Raji (cell line): ENCODE data around the gene PRR33.

Experiments used
- POLR2A ChIP-seq: IDR thresholded peaks from 2 replicates; pipeline ENCODE4 v1.6.1; 2011; ENCODE audit warnings: low read depth, low read length, control low read depth; ENCODE audit not compliant: insufficient read depth

Gene PRR33

DNA sequence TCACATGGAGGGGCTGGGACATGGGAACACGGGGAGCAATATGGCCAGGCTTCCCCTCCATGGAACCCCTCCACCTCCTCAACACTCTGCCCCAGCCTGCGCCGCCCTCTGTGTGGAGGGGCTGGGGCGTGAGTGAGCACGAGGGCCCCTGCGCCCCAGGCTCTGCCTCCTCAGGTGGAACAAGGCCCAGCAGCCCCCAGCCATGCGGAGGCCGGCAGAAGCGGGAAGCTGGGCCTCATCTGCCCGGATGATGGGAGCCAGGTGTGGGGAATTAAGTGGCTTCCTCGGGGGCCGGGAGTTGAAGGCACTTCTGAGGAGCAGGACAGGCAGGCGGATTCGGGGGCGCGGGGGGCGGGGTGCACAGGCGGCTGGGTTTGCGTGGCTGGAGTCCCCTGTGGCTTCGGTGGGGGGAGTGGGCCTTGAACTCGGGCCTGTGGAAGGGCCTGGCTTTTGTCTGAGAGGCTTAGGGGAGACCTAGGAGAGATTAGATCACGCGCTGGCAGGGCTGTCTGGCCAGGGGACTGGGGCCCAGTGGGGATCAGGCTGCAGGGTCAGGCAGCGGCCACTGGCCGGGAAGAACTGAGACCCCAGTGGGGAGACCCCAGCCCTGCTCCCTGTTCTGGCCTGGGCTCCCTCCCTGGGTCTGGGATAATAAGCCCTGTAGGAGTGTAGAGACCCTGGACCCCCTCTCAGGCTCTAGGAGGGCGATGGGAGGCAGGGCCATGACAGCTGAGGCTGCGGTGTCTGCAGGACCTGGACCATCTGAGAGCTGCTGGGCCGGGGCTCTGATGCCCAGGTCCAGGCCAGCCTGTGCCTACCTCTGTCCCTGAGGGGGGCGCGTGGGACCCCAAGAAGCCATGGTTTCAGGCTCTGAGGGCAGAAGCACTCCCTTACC is 13.3 kb downstream of the PRR33 start:
- no peak for TF ChIP-seq POLR2A

DNA sequence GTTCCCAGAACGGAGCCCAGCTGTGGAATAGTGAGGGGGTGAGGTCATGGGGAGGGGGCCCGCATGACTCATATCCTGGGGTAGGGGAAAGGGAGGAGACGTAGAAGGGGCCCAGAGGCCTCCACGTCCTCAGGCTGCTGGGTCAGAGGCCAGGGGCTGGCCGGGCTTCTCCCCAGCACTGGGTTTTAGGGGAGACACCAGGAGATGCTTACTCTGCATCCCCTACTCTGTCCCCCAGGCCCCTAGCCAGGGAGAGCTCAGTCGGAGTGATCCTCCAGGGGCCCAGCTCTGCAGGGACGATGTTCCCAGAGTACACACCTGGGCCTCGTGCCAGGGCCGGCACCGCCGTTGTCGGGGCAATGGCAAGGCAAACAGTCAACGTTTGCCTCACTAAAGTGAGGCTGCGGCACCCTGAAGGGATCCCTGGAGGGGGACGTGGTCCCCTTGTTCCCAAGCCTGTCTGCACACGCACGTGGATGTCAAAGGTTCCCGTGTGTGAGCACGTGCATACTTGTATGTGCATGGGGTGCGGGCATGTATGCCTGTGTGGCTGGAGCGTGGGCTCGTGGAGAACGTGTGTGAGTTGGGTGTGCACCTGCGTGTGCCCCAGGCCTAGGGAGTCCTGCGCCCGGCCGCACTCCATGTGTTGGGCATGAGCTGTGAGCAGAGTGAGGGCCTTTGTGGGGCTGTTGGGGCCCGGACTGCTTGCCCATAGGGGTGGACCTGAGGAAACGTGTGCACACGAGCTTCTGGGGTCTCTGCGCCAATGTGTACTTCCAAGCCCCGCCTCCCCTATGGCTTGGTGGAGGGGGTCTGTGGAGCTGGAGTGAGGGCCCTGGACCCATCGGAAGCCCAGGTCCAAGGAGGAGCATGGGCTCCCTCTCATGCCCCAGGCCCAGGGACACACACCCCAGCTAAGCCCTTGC is 14.2 kb downstream of the PRR33 start:
- no peak for TF ChIP-seq POLR2A

DNA sequence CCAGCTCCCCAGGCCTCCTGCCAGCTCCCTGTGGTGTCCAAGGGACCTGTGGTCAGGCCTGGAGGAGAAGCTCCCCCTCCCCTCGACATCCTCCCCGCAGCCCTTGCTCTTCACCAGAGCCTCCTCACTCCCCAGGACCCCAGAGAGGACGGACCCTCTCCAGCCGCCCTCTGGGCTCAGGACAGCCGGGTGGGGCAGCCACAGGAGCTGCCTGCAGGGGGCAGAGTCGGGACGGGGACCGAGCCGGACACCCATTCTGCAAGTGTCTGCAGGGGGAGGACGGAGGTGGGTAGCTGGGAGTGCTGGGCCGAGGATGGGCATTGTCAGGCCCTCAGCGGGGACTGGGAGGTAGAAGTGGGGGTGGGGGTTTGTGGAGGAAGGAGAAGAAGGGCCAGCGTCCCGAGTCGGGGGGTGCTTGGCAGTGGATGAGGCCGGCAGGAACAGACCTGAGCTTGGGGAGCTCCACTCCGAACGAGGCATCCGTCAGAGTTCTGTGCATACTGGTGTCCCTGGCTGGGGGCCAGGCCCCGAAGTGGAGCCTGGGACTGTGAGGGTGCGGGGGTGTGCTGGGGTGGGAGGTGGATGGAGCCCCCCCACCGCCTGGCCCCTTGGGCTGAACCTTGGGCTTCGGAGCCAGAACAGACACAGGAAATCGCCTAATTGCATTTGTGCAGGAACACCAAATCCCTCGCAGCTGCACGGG is 15.2 kb downstream of the PRR33 start:
- TF ChIP-seq POLR2A = no peak

DNA sequence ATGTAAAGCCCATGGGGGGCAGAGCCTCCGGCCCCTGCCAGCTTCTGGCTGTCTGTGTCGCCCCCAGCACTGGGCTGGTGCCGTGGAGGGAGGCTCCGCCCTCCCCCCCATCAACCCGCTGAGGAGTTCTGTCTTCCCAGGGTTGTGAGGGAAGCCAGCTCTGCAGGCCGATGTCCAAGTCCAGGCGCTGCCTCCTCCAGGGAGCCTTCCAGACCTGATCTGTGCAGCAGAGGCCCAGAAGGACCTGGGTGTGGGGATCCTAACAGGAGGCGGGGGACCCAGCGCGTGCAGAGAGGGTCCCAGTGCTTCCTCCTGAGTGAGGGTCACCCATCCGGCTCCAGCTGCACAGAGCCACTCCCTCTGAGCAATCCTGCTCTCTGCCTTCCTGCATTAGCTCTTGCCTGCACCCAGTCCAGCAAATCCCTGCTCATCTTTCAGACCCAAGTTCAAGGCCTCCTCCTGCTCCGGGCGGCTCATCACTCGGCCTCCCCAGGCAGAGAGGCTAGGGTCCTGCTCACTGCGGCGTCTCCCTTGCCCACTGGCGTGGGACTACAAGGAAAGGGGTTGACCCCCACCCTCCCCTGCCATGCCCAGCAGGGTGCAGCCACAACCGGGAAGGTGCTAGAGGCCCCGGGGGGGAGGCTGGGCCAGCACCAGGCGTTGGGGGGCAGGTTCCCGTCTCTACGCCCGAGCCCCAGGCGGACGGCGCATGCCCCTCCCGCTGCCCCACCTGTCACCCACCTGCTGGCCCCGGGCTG is 16.4 kb downstream of the PRR33 start:
- no peak for TF ChIP-seq POLR2A

DNA sequence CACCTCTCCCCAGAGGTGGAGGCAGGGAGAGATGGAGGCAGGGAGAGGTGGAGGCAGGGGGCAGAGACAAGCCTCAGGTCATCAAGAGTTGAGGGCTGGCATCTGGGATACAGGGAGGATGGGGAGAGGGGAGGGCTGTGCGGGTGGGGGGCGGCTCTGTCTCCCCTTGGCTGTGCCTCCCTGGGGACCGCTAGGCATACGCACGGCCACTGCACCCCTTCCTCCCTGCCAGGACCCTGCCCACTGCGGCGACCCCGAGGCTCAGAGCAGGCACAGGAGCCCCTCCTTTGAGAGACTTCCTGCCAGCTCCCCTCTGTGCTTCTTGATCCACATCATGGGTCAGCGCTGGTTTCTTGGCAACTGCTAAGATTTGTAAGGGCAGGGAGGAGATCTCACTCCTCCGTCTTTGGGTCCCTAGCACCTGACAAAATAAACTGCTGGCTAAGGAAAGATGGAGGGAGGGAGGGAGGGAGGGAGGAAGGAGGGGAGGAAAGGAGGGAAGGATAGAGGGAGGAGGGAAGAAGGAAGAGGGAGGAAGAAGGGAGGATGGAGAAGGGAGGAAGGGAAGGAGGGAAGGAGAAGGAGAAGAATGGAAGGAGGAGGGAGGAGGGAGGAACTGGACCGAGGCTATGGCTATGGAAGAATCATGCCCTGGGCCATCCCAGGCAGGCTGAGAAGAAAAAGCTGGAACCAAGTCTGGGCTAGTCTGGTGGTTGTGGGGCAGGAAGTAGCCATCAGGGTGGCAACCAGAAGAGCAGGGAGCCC is 18.5 kb downstream of the PRR33 start:
- no peak for TF ChIP-seq POLR2A

DNA sequence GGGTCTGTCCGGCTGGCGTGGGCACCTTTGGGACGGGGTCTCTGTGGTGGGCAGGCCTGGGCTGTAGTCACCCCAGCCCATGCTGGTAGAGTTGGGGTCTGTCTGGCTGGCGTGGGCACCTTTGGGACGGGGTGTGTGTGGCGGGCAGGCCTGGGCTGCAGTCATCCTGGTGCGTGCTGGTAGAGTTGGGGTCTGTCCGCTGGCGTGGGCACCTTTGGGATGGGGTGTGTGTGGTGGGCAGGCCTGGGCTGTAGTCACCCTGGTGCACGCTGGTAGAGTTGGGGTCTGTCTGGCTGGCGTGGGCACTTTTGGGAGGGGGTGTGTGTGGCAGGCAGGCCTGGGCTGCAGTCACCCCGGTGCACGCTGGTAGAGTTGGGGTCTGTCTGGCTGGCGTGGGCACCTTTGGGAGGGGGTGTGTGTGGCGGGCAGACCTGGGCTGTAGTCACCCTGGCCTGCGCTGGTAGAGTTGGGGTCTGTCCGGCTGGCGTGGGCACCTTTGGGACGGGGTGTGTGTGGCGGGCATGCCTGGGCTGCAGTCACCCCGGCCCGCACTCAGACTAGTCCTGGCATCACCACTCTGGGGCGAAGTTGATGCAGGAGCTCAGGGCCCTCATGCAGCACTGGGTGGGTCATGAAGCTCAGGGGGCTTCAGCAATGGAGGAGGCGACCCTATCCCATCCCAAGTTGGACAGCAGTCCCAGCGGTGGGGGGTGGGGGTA is 19.3 kb downstream of the PRR33 start:
- TF ChIP-seq POLR2A = no peak

DNA sequence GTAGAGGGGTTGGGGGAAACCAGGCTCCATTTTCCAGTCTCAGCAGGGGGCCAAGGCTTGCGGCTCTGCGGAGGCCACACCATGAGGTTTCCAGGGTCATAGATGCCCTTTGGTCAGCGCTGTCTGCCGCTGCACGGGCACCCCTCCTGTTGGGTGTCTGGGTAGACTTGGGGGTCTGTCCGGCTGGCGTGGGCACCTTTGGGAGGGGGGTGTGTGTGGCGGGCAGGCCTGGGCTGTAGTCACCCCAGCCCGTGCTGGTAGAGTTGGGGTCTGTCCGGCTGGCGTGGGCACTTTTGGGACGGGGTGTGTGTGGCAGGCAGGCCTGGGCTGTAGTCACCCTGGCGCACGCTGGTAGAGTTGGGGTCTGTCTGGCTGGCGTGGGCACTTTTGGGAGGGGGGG is 20.2 kb downstream of the PRR33 start:
- TF ChIP-seq POLR2A = no peak

DNA sequence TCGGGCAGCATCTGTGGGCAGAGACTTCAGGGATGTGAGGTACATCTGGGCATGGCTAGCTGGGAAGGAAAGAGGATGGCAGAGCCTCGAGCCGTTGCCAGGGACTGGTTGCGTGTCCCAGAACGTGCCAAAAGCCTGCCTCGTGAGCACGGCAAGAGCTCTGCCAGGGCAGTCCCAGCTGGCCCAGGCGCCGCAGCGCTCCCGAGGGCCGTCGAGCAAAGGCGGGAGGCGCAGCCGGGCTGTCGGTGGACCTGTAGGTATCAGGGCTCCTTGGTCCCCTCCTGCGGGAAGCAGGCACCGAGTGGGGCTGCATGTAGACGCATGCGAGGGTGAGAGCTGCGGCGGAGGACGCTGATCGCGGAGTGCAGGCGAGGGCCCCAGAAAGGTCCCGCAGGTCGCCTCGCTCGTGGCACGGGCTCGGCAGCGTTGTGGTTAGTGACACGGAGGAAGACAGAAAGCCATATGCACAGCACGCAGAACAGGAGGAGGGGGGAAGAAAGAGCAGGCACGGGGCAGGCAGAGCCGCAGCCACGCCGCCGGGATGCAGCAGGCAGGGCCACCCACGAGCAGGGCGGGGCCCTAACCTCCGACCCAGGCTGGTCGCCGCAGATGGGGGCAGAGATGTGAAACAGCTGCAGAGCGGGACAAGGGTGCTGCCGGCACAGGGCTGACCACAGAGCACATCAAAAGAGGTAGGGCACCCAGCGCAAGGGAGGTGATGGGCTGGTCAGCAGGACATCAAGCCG is 20.8 kb downstream of the PRR33 start:
- no peak for TF ChIP-seq POLR2A

DNA sequence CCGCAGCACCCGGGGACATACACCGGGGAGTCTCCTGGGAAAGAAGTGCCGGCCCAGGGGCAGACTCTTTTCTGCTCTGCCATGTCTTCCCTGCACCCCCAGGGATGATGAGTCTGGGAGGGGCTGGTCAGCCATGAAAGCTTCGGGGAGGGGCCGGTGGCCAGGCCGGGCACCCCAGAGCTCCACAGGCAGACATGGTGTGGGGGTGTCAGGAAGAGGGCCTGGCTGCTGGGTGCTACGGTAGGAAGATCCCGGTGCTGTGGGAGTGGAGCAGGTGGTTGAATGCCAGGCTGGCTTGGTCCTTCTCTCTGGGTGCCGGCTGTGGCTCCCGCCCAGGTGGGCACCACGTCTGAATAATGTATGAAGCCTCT is 21.4 kb downstream of the PRR33 start:
- no peak for TF ChIP-seq POLR2A

DNA sequence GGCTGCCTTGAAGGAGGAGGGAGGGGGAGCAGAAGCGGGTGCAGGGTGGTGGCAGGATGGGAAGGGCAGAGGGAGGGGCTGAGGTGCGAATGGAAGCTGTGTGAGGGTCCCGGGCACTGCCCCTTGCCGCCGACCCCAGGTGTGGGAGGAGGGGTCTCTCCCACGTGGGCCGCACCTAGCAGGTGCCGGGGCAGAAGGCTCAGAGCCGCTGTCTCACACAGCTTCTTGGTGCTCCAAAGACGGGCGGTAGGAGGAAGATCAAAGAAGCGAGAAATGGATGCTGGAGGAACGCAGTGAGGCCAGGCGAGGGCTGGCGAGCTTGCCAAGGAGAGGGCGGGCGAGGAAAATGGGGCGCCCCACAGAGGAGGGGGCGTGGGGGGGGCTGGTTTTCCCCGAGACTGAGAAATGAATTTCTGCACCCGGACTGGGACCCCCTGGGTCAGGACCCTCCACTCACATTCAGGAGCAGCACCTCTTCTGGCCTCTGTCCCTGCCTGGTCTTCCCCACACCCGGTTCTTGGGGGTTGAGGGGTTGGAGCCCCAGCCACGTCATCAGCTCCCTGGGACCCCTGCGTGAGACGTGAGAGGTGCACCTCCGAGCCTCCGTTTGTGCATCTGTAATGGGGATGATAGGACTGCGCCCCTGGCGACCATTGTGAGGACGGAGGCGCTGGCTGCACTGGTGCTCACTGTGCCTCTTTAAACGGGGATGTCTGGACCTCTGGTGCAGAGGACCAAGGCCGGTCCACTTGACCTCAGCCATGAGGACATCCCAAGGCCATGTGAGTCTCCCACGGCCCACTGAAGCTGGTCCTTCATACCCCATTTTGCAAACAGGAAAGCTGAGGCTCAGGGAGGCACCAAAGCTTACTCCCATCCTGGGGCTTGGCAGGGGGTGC is 22.0 kb downstream of the PRR33 start:
- no peak for TF ChIP-seq POLR2A

DNA sequence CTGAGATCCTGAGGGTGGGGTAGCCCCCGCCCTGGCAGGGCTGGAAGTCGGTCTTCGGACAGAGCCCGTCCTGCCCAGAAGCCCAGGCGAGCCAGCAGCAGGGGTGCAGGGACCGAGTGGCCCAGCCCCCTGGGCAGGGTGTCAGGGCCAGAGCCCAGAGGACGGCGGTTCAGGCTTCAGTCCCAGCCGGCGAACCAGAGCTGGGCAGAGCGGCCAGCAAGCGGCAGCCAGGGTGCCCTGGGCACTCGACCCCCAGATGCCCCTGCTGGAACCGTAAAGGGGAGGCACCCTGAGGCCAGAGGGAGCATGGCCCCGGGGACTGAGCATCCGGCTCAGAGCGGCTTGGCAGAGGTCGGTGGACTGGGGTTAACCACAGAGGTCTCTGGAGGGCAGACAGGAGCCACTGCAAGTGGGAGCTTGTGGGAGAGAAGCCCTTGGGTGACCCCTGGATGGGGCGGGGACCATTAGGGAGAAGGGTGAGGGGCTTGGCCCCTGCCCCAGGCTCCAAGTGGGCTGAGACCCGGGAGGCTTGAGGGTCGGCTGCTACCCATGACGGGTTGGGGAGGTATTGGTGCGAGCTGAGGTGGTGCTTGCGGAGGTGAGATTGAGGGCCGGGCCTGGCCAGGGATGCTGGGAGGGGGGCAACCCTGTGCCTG is 22.9 kb downstream of the PRR33 start:
- TF ChIP-seq POLR2A = no peak
